HUDEP-2 (cell line): Measurements from ENCODE around the gene PPFIA2.
"Not testable (repeated sequence)": the region's sequence is repeated elsewhere in the genome, so short reads cannot be mapped to it uniquely, and the experiment has no call there.

Experiments used
- DNase-seq, 76 experiments: peaks; one replicate each; lab custom pipeline; 2025; ENCODE audit not compliant: unreplicated experiment in 76 of 76; lab: John Stamatoyannopoulos, UW

Gene PPFIA2

GRCh38 chr12:81679614-81680013, 79.5 kb downstream of the PPFIA2 start:
- DNase-seq: no peak

GRCh38 chr12:81670759-81671158, 88.4 kb downstream of the PPFIA2 start:
- no peak for DNase-seq

GRCh38 chr12:81668475-81668874, 90.7 kb downstream of the PPFIA2 start:
- peak in 2 of 76 experiments; percentile 1 to 8 for DNase-seq

- not testable (repeated sequence) for DNase-seq
Observed at GRCh38 chr12:81659310-81659709, 99.8 kb downstream of the PPFIA2 start.

GRCh38 chr12:81644503-81644902, 114.6 kb downstream of the PPFIA2 start:
- DNase-seq: peak in 11 of 76 experiments; percentile 3 to 35 (median 17)

- DNase-seq: no peak
Observed at GRCh38 chr12:81639196-81639595, 120.0 kb downstream of the PPFIA2 start.

GRCh38 chr12:81633127-81633526, 126.0 kb downstream of the PPFIA2 start:
- no peak for DNase-seq

- peak in 8 of 76 experiments; percentile 1 to 29 (median 6) for DNase-seq
Observed at GRCh38 chr12:81627336-81628189, 131.6 kb downstream of the PPFIA2 start.

- DNase-seq: no peak
Observed at GRCh38 chr12:81626406-81626805, 132.7 kb downstream of the PPFIA2 start.

GRCh38 chr12:81617915-81618314, 141.2 kb downstream of the PPFIA2 start:
- DNase-seq: no peak

GRCh38 chr12:81615026-81615588, 144.0 kb downstream of the PPFIA2 start:
- no peak for DNase-seq

- peak in 2 of 76 experiments; percentile 1 to 4 for DNase-seq
Observed at GRCh38 chr12:81610955-81611889, 147.9 kb downstream of the PPFIA2 start.

GRCh38 chr12:81597928-81598604, 161.1 kb downstream of the PPFIA2 start:
- DNase-seq: no peak

- no peak for DNase-seq
Observed at GRCh38 chr12:81596558-81596957, 162.6 kb downstream of the PPFIA2 start.

GRCh38 chr12:81591256-81591655, 167.9 kb downstream of the PPFIA2 start:
- no peak for DNase-seq

- not testable (repeated sequence) for DNase-seq
Observed at GRCh38 chr12:81590703-81591102, 168.4 kb downstream of the PPFIA2 start.

- DNase-seq: no peak
Observed at GRCh38 chr12:81588235-81589008, 170.7 kb downstream of the PPFIA2 start.

- DNase-seq: no peak
Observed at GRCh38 chr12:81585787-81586186, 173.4 kb downstream of the PPFIA2 start.

- DNase-seq: no peak
Observed at GRCh38 chr12:81573228-81573627, 185.9 kb downstream of the PPFIA2 start.

GRCh38 chr12:81572411-81572810, 186.7 kb downstream of the PPFIA2 start:
- DNase-seq: no peak
